Suppressor macrophage (primary cell): ENCODE data around the gene SCLY.
A peak's percentile ranks its signal among the peaks of the same experiment; 100 is the strongest.

Experiments used
- DNase-seq, 4 experiments: peaks; one replicate each; pipeline ENCODE4 v3.0.0-alpha.2; 2020 to 2022

SCLY gene

DNA sequence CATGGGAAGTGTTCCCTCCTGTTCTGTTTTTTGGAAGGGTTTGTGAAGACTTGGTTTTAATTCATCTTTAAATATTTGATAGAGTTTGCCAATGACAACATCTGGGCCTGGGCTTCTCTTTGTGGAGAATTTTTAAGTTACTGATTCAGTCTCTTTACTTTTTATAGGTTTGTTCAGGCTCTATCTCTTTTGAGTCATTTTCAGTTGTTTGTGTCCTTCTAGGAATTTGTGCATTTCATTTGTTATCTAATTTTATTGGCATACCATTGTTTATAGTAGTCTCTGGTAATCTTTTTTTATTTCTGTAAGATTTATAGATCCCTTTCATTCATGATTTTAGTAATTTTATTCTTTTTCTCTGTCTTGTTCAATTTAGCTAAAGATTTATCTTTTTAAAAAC lies 14.6 kb downstream of the SCLY start:
- DNase-seq, result no peak

DNA sequence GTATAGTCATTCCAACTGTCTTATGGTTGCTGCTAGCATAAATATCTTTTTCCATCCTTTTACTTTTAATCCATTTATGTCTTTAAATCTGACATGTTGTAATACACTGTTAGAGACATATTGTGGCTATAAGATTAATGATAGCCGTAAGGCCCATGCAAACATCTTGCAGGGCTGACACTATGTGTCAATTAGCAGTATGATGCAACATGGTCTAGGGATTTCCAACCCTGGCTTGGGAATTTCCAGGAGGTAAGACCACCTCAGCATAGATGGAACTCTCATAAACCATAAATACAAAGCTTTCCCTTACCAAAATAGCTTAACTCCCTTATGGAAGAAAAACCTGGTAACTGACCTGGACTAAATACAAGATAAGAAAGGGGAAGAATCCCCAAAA lies 16.5 kb downstream of the SCLY start:
- no peak for DNase-seq

DNA sequence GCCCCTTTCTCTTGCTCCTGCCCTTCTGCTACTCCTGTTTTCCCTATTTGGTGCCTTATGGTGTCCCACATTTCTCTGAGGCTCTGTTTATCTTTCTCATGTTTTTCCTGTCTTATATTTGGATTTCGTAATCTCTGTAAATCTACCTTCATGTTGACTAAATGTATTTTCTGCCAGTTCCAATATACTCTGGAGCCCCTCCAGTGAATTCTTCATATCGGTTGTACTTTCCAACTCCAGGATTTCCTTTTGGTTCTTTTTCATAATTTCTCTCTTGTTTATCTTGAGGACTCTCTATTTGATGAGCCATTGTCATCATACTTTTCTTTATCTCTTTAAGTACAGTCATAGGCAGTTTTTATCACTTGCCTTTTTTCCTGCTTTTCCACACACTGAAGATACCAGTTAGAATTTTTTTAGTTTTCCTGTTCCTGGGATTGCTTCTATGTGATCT lies 19.1 kb downstream of the SCLY start:
- no peak for DNase-seq

DNA sequence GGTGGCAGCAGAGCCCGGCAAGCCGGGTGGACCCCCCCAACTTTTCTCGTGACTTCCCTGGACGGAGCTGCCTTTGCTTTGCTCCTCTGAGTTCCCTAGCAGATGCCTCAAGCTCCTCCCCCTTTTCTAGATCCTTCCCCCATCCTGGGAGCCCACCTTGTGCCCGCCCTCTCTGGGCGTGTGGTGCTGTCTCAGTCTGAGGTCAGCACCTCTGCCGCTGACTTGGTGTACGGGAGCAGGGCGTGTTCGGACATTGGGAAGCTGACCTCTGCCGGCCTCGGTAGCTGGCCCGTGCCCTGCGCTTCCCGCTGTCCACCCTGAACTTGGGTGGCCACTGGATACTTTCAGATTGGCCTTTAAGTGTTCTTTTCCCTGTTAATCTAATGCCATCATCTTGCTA lies 19.7 kb downstream of the SCLY start:
- no peak for DNase-seq

DNA sequence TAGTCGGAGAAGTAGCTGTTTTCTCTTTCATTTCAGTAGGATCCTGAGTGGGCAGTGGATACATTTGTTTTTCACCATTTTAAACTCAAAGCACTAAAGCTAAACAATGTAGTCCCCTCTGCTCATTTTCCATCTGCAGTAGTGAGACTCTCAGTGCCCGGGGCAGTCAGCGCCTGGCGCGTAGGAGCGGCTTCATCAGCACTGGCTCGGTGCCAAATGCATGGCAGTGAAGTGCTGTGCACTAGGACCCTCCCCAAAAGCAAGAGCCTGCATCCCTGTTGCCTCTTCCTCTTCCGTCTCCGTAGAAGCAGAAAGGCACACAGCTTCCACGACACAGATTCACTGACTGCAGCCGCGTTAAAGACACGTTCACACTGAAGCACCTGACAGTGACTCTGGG lies 20.3 kb downstream of the SCLY start:
- no peak for DNase-seq

DNA sequence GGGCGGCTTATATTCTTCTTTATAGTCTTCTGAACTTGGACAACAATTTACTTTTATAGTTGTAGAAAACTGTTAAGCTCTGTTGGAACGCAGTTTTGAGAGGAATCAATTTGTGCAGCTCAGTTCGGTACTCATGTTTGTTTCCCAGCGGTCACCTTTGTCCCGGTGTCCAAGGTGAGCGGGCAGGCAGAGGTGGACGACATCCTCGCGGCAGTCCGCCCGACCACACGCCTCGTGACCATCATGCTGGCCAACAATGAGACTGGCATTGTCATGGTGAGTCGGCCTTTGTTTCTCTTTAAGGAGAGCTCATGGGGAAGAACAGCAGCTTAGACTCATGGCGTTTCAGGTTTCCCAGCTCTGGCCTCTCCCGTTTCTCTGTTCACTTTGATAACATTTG lies 20.8 kb downstream of the SCLY start:
- DNase-seq, result no peak

DNA sequence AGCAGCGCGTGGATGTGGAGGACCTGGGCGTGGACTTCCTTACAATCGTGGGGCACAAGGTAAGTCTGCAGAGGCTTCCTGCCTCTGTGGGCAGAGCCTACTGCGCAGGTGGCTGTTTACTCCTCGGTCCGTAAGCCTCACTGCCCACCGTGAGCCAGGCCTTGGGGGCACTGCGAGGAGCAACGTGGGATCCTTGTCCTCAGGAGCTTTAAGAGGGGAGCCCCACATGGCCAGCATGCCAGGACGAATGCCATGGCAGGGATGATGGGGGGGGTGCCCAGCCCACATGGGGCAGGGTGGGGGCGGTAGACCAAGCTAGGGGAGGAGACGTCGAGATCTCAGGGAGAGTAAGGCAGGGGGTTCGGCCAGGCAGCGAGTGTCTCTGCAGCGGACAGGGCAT lies 21.4 kb downstream of the SCLY start:
- DNase-seq, result no peak

DNA sequence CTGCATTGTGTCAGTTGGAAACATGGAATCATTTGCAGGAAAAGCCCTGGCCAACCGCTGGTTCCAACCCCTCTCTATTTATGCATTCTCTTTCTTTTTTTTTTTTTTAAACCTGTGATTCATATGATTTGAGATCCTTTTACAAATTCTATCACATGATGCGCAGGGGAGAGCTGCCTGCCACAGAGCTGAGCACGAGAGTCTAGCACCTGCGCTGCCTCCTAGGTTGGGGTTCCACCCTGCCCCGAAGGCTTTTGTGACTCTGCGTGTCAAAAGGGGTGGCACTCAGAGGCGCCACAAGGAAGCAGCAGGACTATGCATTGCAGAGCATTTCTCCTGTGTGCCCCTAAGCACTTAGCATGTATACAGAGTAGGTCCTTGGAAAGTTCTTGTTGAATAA lies 22.0 kb downstream of the SCLY start:
- DNase-seq, result no peak

DNA sequence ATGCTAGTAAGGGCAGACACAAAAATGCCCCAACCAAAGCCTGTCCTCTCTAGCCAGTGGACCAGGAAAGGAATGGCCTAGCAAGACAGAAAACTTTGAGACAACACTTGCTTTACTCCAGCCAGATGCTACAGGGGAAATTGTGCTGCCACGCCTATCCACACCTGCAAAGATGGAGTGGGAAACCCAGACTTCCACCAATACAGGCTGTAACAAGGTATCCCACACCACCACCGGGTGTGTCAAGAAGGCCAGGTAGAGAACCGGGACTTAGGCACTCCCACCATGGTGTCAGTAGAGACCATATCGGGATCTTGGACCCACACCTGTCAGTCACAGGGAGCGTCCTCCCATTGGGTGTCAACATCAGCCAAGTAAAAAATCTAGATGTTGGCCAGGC lies 23.1 kb downstream of the SCLY start:
- no peak for DNase-seq

DNA sequence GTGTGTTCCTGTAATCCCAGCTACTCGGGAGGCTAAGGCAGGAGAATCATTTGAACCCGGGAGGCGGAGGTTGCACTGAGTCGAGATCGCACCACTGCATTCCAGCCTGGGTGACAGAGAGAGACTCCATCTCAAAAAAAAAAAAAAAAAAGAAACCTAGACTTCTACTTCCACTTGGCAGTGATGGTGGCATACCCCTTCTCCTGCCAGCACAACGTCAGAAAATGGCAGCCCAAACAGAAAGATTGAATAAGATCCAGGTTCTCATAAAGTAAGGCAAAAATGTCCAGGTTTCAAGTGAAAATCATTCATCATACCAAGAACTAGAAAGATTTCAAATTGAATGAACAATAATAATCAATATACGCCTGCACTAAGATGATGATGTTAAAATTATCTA lies 24.0 kb downstream of the SCLY start:
- no peak for DNase-seq

DNA sequence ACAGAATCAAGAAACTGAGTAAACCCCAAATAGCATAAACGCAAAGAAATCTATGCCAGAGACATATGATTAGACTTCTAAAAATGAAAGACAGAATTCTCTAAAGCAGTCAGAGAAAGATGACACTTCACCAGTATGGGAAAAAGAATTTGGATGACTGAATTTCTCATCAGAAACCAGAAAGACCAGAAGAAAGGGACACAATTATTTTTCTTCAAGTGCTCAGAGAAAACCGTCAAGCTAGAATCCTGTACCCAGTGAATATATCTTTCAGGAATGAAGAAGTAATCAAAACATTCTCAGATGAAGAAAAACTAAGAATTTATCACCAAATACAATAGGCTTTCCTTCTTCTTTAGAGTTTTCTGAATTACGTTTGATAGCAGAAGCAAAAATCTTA lies 25.1 kb downstream of the SCLY start:
- no peak for DNase-seq

DNA sequence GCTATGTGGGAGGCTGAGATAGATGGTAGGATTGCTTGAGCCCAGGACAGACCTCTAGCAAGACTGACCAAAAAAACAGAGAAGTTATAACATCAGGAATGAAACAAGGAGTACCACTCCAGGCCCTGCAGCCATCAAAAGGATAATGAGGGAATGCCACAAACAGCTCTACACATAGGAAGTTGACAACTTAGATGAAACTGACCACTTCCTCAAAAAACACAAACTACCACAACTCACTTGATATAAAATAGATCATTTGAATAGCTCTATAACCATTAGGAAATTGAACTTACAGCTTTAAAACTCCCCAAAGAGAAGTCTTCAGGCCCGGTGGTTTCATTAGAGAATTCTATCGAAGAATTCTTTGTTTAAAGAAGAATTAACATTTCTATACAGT lies 26.4 kb downstream of the SCLY start:
- DNase-seq, result peak in 3 of 4 experiments; percentile 12 to 62 (median 51)

DNA sequence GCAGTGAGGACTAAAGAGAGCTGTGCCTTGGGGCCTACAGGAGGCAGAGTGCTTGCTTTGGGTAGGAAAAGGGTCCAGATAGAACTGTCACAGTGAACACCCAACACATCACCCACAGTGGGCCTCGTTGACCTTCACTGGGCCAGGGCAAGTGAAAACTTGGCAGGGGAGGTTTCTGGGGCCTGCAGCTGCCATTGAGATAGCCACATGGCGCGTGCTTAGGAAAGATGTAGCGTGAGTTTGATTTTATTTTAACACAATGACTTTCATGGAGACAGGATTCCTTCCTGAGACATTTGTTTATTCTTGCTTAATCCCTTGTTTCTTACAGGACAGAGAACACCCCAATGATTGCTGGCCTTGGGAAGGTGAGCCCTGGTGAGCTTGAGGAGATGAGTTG lies 30.1 kb downstream of the SCLY start:
- no peak for DNase-seq

DNA sequence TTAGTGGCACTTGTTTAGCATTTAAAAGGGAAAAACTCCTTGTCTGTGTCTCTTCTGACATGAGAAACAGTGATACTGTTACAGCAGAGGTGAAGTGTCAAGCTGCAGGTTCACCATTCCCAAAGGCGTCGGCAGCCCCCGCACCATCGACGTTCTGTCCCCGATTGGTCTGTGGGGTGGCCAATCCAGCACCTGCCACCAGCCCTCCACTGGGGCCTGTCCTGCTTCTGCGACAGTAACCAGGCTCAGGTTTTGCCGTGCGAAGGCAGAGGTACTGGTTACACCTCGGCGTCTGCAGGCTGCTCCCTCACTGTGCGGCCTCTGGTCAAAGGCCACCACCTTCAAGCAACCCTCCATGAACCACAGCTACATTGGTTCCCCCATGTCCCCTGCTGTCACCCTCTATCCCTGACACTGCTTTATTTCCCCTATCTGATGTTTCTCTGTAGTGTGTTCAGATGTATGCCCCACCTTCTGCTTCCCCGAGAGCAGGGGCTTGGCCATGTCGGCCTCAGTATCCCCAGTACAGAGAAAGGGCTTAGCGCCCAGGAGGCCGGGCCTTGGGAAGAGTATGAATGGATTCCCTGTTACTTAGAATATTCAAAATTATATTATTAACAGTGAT lies 30.7 kb downstream of the SCLY start:
- DNase-seq, result no peak

DNA sequence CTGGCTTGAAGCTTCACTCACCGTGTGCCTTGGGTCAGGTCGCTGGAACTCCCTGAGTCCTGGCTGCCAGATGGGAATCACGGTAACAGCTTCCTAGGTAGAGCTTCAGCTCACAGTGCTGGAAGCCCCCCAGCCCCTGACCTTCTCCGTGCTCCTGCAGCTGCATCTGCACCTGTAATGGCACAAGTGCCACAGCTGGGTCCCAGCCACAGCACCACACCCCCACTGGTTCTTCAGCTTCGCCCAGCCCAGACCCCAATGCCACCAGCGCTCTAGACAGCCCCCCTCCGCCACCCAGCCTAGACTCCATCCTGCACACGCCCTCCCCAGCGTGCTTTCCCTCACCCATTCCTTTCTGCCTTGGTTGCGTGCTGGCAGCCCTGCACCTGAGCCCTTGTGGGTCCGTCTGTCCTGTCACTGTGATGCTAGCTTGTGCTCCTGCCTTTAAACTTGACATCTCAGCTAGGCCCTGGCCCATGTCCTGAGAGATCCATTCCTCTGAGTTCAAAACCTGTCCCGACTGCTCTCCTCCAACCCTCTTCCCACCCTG lies 31.8 kb downstream of the SCLY start:
- DNase-seq, result no peak

DNA sequence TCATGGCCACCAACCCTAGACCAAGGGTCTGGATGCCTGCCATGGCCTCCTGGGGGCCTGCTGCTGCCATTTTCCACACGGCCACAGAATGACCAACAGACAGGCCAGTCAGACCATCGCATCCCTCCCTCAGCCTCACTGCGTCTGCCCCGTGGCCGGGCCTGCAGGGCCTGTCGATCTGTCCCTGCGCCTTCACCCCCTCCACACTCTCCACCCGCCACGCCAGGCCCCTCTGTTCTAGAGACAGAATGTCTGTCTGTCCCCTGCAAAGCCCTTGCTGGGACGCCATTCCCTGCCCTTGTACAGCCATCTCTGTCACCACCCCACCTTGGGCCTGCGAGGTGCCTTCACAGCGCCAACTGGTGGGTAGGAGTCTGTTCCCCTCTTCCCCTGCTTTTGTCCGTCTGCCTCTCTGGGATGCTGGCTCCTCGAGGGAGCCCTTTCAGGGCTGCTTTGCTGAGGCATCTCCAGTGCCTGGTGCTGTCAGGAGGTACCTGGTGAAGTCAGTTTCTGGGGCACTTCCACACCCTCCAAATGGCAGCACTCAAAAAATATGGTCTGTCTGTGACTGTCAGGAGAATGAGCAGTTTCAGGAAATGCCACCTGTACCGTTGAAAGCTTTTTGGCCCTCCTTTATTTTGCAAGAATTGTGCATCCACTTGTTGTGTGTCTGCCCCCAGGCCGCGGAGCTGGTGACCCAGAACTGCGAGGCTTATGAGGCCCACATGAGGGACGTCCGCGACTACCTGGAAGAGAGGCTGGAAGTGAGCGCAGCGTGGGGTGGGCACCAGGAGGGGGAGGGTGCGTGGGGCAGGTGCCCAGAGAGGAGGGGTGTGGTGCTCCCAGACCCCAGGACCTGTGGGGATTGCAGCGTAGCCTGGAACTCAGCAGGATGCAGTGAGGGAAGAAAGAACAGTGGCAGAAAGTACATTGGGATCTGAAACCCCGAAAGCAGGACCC lies 32.7 kb downstream of the SCLY start:
- no peak for DNase-seq

DNA sequence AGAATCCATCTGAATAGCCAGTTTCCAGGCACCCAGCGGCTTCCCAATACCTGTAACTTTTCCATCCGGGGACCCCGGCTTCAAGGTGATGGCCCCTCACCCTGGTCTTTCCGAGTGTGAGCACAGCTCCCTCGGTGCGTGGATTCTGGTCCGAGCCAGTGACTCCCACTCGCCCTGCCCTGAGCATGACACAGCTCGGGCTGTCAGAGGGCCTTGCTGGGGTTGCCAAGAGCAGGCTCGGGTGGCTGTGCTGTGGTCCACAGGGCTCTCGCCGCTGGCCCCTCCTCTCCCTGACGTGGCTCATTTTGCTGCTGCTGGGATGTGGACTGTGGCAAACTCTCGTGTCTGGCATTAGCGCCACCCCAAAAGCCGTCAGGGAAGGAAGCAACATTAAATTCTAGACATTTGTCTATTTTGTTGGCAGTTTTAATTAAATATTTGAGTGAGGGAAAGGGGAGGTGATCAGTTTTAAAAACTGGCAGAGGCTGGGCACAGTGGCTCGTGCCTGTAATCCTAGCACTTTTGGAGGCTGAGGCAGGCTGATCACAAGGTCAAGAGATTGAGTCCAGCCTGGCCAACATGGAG lies 33.7 kb downstream of the SCLY start:
- no peak for DNase-seq

DNA sequence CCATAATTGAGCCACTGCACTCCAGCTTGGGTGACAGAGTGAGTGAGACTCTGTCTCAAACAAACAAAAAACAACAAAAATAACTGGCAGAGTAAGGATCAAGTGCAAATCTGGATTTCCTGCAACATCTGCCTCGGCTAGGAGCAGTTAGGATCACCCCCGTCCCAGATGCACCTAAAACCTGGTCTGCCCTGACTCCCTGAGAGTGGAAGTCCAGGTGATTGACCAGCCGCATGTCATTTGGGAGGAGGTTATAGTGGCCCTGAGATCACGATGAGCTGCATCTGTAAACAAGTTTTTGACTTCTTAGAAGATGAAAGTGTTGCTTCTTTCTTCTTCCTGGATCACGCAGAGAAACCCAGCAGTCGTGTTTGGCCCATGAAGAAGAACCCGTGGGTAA lies 34.3 kb downstream of the SCLY start:
- DNase-seq, result no peak

DNA sequence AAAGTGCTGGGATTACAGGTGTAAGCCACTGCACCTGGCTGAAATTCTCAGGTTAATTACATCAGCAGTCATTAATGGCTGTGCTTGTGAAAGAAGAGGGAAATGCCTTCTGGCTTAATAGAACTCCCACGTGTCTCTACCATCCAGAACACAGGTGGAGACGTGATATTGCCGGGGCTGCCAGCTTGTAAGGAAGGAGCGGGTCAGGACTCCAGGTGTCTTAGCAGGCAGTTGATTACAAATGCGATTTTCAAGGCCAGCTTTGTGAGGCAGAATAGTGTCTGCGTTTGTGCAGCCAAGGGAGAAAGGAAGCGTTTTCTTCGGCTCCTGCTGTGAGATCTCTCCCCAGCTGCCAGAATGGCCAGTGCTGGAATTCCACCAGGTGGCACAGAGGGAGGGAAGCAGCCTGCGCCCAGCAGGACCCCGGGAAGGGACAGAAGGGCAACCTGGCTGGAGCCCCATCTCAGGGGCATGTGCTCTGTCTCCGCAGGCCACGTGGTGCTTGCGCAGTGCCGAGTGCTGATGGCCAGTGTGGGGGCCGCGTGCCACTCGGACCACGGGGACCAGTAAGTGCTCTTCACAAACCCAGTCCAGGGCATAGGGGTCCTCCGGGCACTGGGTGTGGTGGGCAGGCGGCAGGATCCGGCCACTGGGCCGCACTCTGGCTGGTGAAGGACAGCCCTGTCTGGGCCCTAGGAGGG lies 35.7 kb downstream of the SCLY start:
- DNase-seq, result no peak

DNA sequence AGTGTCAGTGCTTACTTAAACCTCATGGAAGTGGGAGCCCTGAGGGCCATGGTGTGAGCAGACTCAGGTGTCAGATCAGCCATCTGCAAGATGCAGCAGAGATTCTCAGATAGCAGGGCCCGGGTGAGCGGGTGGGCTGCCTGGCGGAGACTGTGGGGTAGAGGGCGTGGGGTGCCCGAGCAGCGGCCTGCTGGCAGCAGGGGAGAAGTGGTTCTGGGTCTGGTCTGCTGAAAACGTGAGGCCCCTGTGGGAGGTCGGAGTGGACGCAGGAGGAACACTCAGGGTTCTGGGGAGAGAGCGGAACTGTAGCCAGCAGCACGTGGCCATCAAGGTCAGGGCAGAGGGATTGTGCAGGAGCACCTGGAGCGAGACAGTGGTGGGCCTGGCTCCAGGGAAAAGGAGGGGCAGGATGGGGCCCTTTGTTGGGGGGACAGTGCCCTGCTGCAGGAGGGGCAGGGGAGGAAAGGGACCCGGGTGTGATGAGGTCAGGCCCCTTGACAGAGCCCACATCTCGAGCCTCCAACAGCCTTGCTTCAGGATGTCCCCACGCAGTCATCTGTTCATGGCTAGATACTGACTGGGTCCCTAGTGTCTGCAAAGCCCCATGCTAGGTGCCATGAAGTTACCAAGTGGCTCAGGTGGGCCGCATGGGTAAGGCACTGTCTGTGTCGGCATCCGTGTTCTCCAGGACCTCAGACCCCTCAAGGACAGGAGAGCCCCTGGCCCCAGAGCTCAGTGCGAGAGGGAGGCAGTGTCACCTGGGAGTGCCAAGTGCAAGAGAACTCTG lies 36.6 kb downstream of the SCLY start:
- DNase-seq, result no peak

DNA sequence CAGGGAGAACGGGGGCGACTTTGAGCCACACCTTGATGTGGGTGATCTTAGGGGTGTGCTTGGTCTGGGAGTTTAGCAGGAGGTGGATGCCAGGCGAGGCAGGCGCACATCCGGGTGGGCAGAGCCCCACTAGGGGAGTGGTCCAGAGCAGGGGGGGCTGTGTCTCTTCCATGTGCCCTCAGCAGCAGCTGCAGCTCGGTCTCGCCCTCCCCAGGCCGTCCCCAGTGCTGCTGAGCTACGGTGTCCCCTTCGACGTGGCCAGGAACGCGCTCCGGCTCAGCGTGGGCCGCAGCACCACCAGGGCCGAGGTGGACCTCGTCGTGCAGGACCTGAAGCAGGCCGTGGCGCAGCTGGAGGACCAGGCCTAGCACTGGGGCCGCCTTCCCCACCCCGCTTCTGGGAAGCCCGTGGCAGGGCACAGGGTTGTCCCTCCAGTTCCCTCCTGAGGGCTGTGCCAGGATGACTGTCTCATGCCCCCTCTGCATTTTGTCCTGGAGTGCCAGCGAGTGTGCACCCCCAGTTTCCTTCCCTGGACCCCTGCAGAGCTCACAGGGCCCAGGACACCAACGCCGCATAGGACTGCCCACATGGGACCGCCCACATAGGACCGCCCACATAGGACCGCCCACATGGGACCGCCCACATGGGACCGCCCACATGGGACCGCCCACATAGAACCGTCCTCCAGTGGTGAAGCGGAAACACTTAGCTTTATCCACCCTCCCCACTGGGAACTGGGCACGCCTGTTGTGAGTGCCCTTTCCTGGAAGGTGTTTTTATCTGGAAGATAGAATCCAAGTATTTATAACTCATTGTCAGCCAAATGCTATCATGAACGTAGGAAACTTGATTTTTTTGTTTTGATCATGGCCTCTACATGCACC lies 37.4 kb downstream of the SCLY start:
- peak; percentile 56 to 74 (median 64) for DNase-seq
